ENCODE data around the gene OAF.

OAF gene

GRCh38 chr11:120224361-120224760 lies 13.5 kb downstream of the OAF start:
- no peak for ATAC-seq

GRCh38 chr11:120224972-120225909 lies 14.4 kb downstream of the OAF start:
- ATAC-seq = no peak

GRCh38 chr11:120226242-120226641 lies 15.4 kb downstream of the OAF start:
- no peak for ATAC-seq

- ATAC-seq = no peak
Observed at GRCh38 chr11:120226714-120227113, 15.9 kb downstream of the OAF start.

GRCh38 chr11:120227228-120227852 lies 16.5 kb downstream of the OAF start:
- no peak for ATAC-seq

- ATAC-seq = no peak
Observed at GRCh38 chr11:120228794-120229384, 18.1 kb downstream of the OAF start.

GRCh38 chr11:120229451-120230424 lies 18.9 kb downstream of the OAF start:
- no peak for ATAC-seq

- ATAC-seq = no peak
Observed at GRCh38 chr11:120230433-120231071, 19.7 kb downstream of the OAF start.

GRCh38 chr11:120231963-120232362 lies 21.1 kb downstream of the OAF start:
- ATAC-seq = no peak

GRCh38 chr11:120233207-120233803 lies 22.5 kb downstream of the OAF start:
- no peak for ATAC-seq

- peak; percentile 39 to 60 for ATAC-seq
Observed at GRCh38 chr11:120235024-120235628, 24.3 kb downstream of the OAF start.

GRCh38 chr11:120236169-120237107 lies 25.6 kb downstream of the OAF start:
- ATAC-seq = no peak

- ATAC-seq = no peak
Observed at GRCh38 chr11:120238968-120239620, 28.3 kb downstream of the OAF start.

GRCh38 chr11:120239713-120240640 lies 29.1 kb downstream of the OAF start, which contains the start of gene POU2F3:
Gene POU2F3, plus strand, starts transcription at chr11:120240140. Its CDS starts 204 bp downstream, at chr11:120240344.
- no peak for ATAC-seq

GRCh38 chr11:120240866-120241265 lies 30.0 kb downstream of the OAF start:
- ATAC-seq = no peak

GRCh38 chr11:120241277-120241676 lies 30.4 kb downstream of the OAF start:
- ATAC-seq = no peak

GRCh38 chr11:120243221-120243620 lies 32.4 kb downstream of the OAF start:
- no peak for ATAC-seq

Data from activated CD4-positive, CD25-positive, alpha-beta regulatory T cell treated with anti-CD3 and anti-CD28 coated beads, Interleukin-2, amount 50 U/mL, for 24 hours (primary cell).